GM23338 (cell line): Measurements from ENCODE around the gene USP46. TPM values are rescaled to one million over a fixed set of nuclear protein-coding genes. Genes with fewer than 3 reads are reported as not detected.

Experiments
- ATAC-seq: fragments of 200-7000 bp; cut with Tn5 transposase; 3 replicates; pipeline ENCODE4 v1.9.1; 2020
- DNase-seq: peaks from one replicate; pipeline ENCODE4 v3.0.0-alpha.2; 2015; ENCODE audit warnings: low spot score
- H2AFZ ChIP-seq: fragments of 200-600 bp; sonication (generic); 2 replicates; pipeline ENCODE4 v1.8.0; 2016; ENCODE audit warnings: antibody characterized with exemption, mild to moderate bottlenecking, moderate library complexity
- H3F3A ChIP-seq: fragments of 200-600 bp; sonication (generic); replicated peaks from 2 replicates; pipeline ENCODE4 v1.8.0; 2017; ENCODE audit warnings: antibody characterized with exemption, mixed run types, low read depth
- H3K27ac ChIP-seq: fragments of 200-600 bp; sonication (generic); 2 replicates; pipeline ENCODE4 v1.6.1; 2016; ENCODE audit warnings: low read depth
- H3K27me3 ChIP-seq: fragments of 200-600 bp; sonication (generic); 2 replicates; pipeline ENCODE4 v1.8.0; 2016; ENCODE audit warnings: mild to moderate bottlenecking, mixed run types, moderate library complexity; ENCODE audit not compliant: insufficient read depth
- H3K36me3 ChIP-seq: fragments of 200-600 bp; sonication (generic); 2 replicates; pipeline ENCODE4 v1.8.0; 2016; ENCODE audit warnings: mild to moderate bottlenecking; ENCODE audit not compliant: insufficient read depth
- H3K4me1 ChIP-seq: fragments of 200-600 bp; sonication (generic); 2 replicates; pipeline ENCODE4 v1.8.0; 2016; ENCODE audit warnings: mild to moderate bottlenecking, moderate library complexity; ENCODE audit not compliant: insufficient read depth
- H3K4me2 ChIP-seq: fragments of 200-600 bp; sonication (generic); 2 replicates; pipeline ENCODE4 v1.7.1; 2017; ENCODE audit warnings: mixed run types
- H3K4me3 ChIP-seq: fragments of 200-600 bp; sonication (generic); 2 replicates; pipeline ENCODE4 v1.6.1; 2016; ENCODE audit warnings: mixed run types
- H3K79me2 ChIP-seq: fragments of 200-600 bp; sonication (generic); replicated peaks from 2 replicates; pipeline ENCODE4 v1.8.0; 2017; ENCODE audit warnings: mild to moderate bottlenecking; ENCODE audit not compliant: insufficient read depth
- H3K9me2 ChIP-seq: fragments of 200-600 bp; sonication (generic); 2 replicates; pipeline ENCODE4 v1.8.0; 2017; ENCODE audit not compliant: insufficient read depth
- H4K20me1 ChIP-seq: fragments of 200-600 bp; sonication (generic); replicated peaks from 2 replicates; pipeline ENCODE4 v1.8.0; 2017; ENCODE audit warnings: mild to moderate bottlenecking; ENCODE audit not compliant: insufficient read depth
- H3K27ac Mint-ChIP-seq: 2 replicates; pipeline ENCODE4 v1.8.0; 2020; ENCODE audit warnings: inconsistent platforms, mild to moderate bottlenecking, moderate library complexity, mixed read lengths
- H3K27me3 Mint-ChIP-seq: 3 replicates; pipeline ENCODE4 v1.8.0; 2022; ENCODE audit warnings: low read depth, mild to moderate bottlenecking, moderate library complexity, mixed read lengths, inconsistent platforms; ENCODE audit not compliant: insufficient read depth, poor library complexity
- H3K36me3 Mint-ChIP-seq: 3 replicates; pipeline ENCODE4 v1.8.0; 2021; ENCODE audit warnings: low read depth, mild to moderate bottlenecking, inconsistent platforms, moderate library complexity, mixed read lengths
- H3K4me1 Mint-ChIP-seq: 3 replicates; pipeline ENCODE4 v1.8.0; 2020; ENCODE audit warnings: mild to moderate bottlenecking, inconsistent platforms, mixed read lengths
- H3K4me3 Mint-ChIP-seq: 3 replicates; pipeline ENCODE4 v1.8.0; 2021; ENCODE audit warnings: moderate library complexity, mild to moderate bottlenecking, inconsistent platforms, mixed read lengths
- H3K9me3 Mint-ChIP-seq: 3 replicates; pipeline ENCODE4 v1.8.0; 2020; ENCODE audit warnings: moderate library complexity, mild to moderate bottlenecking, inconsistent platforms, mixed read lengths
- EZH2 ChIP-seq: fragments of 200-600 bp; sonication (generic); IDR thresholded peaks from one replicate; pipeline ENCODE4 v1.8.0; 2017; ENCODE audit warnings: antibody characterized with exemption, mild to moderate bottlenecking, low read depth; ENCODE audit not compliant: unreplicated experiment
- EZH2phosphoT487 ChIP-seq: fragments of 200-600 bp; sonication (generic); IDR thresholded peaks from one replicate; pipeline ENCODE4 v1.8.1; 2018; ENCODE audit warnings: antibody characterized with exemption; ENCODE audit not compliant: unreplicated experiment
- NANOG ChIP-seq: IDR thresholded peaks from 2 replicates; pipeline ENCODE4 v1.6.1; 2016; ENCODE audit warnings: antibody characterized with exemption, borderline replicate concordance
- POLR2AphosphoS5 ChIP-seq: IDR thresholded peaks from 2 replicates; pipeline ENCODE4 v1.6.1; 2016; ENCODE audit warnings: antibody characterized with exemption, low read depth
- ZNF114 ChIP-seq: fragments of 250-450 bp; sonication (Bioruptor Pico); IDR thresholded peaks from 2 replicates; pipeline ENCODE4 v1.5.0; 2020; ENCODE audit warnings: mild to moderate bottlenecking, moderate library complexity
- ZNF331 ChIP-seq: fragments of 250-450 bp; sonication (Bioruptor Pico); IDR thresholded peaks from 2 replicates; pipeline ENCODE4 v1.5.0; 2020; ENCODE audit warnings: low read depth, mild to moderate bottlenecking, moderate library complexity
- polyA plus RNA-seq: library from polyadenylated mRNA; unstranded; fragments of >200 nt; fragmentation: Nextera tagmentation; extraction: Ambion mirVana; gene quantifications from 2 replicates; pipeline ENCODE4 v1.2.1, GENCODE V29; 2016
- total RNA-seq: library from RNA; depleted of rRNA; stranded (reverse); fragments of >200 nt; shearing (Covaris generic); gene quantifications from 2 replicates; pipeline ENCODE4 v1.2.3, GENCODE V29; 2014
- TF ChIP-seq, protein P1 (sequence below), 2 experiments: fragments of 200-600 bp in 1 of 2; sonication (generic) in 1 of 2; conservative IDR thresholded peaks; 2 replicates each; pipeline versions ENCODE4 v1.5.1 to v1.6.1; 2016 to 2017; ENCODE audit warnings: antibody characterized with exemption in 2 of 2, low read depth in 2 of 2, mild to moderate bottlenecking in 2 of 2, moderate library complexity in 1 of 2
- TF ChIP-seq, protein P2 (sequence below): IDR thresholded peaks from one replicate; pipeline ENCODE4 v1.6.1; 2018; ENCODE audit warnings: antibody characterized with exemption; ENCODE audit not compliant: unreplicated experiment
- TF ChIP-seq, protein P3 (sequence below): IDR thresholded peaks from 2 replicates; pipeline ENCODE4 v1.6.1; 2016; ENCODE audit warnings: antibody characterized with exemption
- TF ChIP-seq, protein P4 (sequence below): fragments of 250-450 bp; sonication (Bioruptor Pico); IDR thresholded peaks from 2 replicates; pipeline ENCODE4 v1.5.0; 2020; ENCODE audit warnings: mild to moderate bottlenecking, moderate library complexity

Gene USP46
- total and polyA plus RNA-seq, 2 experiments from 2014 or later, result 40.5 to 59.4 TPM

DNA sequence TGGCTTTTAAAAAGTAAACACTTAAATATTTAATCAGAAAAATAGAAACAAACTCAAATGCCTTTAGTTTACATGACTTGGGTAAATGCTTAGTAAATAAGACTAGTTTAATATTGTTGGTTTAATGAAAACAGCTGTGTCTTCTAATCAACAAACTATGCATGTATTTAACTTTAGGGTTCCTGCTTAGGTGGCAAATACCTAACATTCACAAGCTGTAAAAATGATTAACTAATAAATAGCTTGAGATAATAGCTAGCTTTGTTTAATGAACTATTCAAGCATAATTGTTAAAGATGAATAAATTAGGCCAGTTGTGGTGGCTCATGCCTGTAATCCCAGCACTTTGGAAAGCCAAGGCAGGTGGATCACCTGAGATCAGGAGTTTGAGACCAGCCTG, 30.0 kb upstream of the USP46 start (continued):
- TF ChIP-seq ZNF114 (CRISPR knock-in tag), result no peak
- TF ChIP-seq, protein P1, sequence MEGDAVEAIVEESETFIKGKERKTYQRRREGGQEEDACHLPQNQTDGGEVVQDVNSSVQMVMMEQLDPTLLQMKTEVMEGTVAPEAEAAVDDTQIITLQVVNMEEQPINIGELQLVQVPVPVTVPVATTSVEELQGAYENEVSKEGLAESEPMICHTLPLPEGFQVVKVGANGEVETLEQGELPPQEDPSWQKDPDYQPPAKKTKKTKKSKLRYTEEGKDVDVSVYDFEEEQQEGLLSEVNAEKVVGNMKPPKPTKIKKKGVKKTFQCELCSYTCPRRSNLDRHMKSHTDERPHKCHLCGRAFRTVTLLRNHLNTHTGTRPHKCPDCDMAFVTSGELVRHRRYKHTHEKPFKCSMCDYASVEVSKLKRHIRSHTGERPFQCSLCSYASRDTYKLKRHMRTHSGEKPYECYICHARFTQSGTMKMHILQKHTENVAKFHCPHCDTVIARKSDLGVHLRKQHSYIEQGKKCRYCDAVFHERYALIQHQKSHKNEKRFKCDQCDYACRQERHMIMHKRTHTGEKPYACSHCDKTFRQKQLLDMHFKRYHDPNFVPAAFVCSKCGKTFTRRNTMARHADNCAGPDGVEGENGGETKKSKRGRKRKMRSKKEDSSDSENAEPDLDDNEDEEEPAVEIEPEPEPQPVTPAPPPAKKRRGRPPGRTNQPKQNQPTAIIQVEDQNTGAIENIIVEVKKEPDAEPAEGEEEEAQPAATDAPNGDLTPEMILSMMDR (conservative IDR thresholded peaks at IDR 0.05; ENCODE audit: low read depth in 2 of 2), result no peak
- no peak for TF ChIP-seq NANOG

DNA sequence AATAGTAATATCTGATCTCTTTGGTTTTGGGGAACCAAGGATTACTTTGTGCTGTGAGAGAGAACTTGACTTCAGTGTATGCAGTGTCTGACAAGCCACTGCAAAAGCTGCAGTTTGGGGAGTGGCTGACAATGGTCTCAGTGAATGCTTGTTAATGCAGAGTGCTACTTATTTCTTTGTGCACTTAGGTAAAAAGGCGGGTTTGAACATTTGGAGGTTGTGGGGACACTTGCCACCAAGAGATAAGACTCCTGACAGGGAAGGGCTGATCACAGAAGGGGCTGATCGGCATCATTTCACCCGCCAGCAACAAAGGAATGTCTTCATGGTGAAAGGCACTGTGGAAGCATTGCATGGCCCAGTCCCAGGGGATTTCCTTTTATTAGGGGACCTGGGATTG, 28.6 kb upstream of the USP46 start:
- H3K4me1 Mint-ChIP-seq, result peaks cover 14% of the 10 kb centered on the region

More for the DNA sequence above, 28.6 kb upstream of the USP46 start:
- no peaks in the 10 kb centered on the region for H4K20me1 ChIP-seq
- ATAC-seq (no peak), DNase-seq (peak; percentile 20)
- H3K9me2 ChIP-seq, result 0 out of 2 replicates have a peak, but pooled peaks cover 7% of the 10 kb centered on the region
- no peak overlapping the region for H2AFZ ChIP-seq
- H3K4me2 ChIP-seq, result no peak overlapping the region
- H3K9me3 Mint-ChIP-seq, result peaks cover 8% of the 10 kb centered on the region
- H3F3A ChIP-seq, result no peaks in the 10 kb centered on the region
- 0 out of 3 replicates have a peak, but pooled peaks cover 4% of the 10 kb centered on the region for H3K36me3 Mint-ChIP-seq
- H3K4me3 Mint-ChIP-seq, result no peak overlapping the region
- TF ChIP-seq, protein P2, sequence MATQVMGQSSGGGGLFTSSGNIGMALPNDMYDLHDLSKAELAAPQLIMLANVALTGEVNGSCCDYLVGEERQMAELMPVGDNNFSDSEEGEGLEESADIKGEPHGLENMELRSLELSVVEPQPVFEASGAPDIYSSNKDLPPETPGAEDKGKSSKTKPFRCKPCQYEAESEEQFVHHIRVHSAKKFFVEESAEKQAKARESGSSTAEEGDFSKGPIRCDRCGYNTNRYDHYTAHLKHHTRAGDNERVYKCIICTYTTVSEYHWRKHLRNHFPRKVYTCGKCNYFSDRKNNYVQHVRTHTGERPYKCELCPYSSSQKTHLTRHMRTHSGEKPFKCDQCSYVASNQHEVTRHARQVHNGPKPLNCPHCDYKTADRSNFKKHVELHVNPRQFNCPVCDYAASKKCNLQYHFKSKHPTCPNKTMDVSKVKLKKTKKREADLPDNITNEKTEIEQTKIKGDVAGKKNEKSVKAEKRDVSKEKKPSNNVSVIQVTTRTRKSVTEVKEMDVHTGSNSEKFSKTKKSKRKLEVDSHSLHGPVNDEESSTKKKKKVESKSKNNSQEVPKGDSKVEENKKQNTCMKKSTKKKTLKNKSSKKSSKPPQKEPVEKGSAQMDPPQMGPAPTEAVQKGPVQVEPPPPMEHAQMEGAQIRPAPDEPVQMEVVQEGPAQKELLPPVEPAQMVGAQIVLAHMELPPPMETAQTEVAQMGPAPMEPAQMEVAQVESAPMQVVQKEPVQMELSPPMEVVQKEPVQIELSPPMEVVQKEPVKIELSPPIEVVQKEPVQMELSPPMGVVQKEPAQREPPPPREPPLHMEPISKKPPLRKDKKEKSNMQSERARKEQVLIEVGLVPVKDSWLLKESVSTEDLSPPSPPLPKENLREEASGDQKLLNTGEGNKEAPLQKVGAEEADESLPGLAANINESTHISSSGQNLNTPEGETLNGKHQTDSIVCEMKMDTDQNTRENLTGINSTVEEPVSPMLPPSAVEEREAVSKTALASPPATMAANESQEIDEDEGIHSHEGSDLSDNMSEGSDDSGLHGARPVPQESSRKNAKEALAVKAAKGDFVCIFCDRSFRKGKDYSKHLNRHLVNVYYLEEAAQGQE, result no peak
- no peak for TF ChIP-seq ZNF331 (CRISPR knock-in tag)
- TF ChIP-seq, protein P3, sequence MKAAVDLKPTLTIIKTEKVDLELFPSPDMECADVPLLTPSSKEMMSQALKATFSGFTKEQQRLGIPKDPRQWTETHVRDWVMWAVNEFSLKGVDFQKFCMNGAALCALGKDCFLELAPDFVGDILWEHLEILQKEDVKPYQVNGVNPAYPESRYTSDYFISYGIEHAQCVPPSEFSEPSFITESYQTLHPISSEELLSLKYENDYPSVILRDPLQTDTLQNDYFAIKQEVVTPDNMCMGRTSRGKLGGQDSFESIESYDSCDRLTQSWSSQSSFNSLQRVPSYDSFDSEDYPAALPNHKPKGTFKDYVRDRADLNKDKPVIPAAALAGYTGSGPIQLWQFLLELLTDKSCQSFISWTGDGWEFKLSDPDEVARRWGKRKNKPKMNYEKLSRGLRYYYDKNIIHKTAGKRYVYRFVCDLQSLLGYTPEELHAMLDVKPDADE, result no peak
- TF ChIP-seq, protein P1 (conservative IDR thresholded peaks at IDR 0.05; ENCODE audit: low read depth in 2 of 2), result no peak
- TF ChIP-seq EZH2phosphoT487, result no peak
- TF ChIP-seq, protein P4, sequence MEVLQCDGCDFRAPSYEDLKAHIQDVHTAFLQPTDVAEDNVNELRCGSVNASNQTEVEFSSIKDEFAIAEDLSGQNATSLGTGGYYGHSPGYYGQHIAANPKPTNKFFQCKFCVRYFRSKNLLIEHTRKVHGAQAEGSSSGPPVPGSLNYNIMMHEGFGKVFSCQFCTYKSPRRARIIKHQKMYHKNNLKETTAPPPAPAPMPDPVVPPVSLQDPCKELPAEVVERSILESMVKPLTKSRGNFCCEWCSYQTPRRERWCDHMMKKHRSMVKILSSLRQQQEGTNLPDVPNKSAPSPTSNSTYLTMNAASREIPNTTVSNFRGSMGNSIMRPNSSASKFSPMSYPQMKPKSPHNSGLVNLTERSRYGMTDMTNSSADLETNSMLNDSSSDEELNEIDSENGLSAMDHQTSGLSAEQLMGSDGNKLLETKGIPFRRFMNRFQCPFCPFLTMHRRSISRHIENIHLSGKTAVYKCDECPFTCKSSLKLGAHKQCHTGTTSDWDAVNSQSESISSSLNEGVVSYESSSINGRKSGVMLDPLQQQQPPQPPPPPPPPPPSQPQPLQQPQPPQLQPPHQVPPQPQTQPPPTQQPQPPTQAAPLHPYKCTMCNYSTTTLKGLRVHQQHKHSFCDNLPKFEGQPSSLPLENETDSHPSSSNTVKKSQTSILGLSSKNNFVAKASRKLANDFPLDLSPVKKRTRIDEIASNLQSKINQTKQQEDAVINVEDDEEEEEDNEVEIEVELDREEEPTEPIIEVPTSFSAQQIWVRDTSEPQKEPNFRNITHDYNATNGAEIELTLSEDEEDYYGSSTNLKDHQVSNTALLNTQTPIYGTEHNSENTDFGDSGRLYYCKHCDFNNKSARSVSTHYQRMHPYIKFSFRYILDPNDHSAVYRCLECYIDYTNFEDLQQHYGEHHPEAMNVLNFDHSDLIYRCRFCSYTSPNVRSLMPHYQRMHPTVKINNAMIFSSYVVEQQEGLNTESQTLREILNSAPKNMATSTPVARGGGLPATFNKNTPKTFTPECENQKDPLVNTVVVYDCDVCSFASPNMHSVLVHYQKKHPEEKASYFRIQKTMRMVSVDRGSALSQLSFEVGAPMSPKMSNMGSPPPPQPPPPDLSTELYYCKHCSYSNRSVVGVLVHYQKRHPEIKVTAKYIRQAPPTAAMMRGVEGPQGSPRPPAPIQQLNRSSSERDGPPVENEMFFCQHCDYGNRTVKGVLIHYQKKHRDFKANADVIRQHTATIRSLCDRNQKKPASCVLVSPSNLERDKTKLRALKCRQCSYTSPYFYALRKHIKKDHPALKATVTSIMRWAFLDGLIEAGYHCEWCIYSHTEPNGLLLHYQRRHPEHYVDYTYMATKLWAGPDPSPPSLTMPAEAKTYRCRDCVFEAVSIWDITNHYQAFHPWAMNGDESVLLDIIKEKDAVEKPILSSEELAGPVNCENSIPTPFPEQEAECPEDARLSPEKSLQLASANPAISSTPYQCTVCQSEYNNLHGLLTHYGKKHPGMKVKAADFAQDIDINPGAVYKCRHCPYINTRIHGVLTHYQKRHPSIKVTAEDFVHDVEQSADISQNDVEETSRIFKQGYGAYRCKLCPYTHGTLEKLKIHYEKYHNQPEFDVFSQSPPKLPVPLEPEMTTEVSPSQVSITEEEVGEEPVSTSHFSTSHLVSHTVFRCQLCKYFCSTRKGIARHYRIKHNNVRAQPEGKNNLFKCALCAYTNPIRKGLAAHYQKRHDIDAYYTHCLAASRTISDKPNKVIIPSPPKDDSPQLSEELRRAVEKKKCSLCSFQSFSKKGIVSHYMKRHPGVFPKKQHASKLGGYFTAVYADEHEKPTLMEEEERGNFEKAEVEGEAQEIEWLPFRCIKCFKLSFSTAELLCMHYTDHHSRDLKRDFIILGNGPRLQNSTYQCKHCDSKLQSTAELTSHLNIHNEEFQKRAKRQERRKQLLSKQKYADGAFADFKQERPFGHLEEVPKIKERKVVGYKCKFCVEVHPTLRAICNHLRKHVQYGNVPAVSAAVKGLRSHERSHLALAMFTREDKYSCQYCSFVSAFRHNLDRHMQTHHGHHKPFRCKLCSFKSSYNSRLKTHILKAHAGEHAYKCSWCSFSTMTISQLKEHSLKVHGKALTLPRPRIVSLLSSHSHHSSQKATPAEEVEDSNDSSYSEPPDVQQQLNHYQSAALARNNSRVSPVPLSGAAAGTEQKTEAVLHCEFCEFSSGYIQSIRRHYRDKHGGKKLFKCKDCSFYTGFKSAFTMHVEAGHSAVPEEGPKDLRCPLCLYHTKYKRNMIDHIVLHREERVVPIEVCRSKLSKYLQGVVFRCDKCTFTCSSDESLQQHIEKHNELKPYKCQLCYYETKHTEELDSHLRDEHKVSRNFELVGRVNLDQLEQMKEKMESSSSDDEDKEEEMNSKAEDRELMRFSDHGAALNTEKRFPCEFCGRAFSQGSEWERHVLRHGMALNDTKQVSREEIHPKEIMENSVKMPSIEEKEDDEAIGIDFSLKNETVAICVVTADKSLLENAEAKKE (CRISPR knock-in tag), result no peak
- no peak for TF ChIP-seq EZH2
- no peak for TF ChIP-seq POLR2AphosphoS5
- no peaks in the 10 kb centered on the region for H3K27me3 ChIP-seq
- H3K36me3 ChIP-seq, result no peaks in the 10 kb centered on the region
- no peak overlapping the region for H3K4me3 ChIP-seq
- no peak overlapping the region for H3K27ac Mint-ChIP-seq
- H3K4me1 ChIP-seq, result peaks cover 39% of the 10 kb centered on the region
- no peaks in the 10 kb centered on the region for H3K79me2 ChIP-seq
- H3K27ac ChIP-seq, result no peak overlapping the region
- H3K27me3 Mint-ChIP-seq, result no peaks in the 10 kb centered on the region
